Activated CD8-positive, alpha-beta T cell treated with anti-CD3 and anti-CD28 coated beads, Interleukin-2, amount 10 ng/mL, durations not matched to agents 7 days and 5 days (primary cell): ENCODE measurements around the gene CSE1L. TPM values are rescaled to one million over a fixed set of nuclear protein-coding genes. Genes with fewer than 3 reads are reported as not detected.
"Not testable (repeated sequence)": the region's sequence is repeated elsewhere in the genome, so short reads cannot be mapped to it uniquely, and the experiment has no call there.

Experiments
- ATAC-seq: fragments of 150-1000 bp; cut with Tn5 transposase; one replicate; pipeline ENCODE4 v1.10.0; 2021; ENCODE audit warnings: moderate library complexity
- CTCF ChIA-PET: fragments of 350-600 bp; sonication (Branson Sonifier 250); formaldehyde crosslinking; loops from one replicate; lab custom pipeline; 2021; ENCODE audit warnings: antibody characterized with exemption; lab: Charles Lee
- POLR2A ChIA-PET: fragments of 350-600 bp; sonication (Branson Sonifier 250); formaldehyde crosslinking; loops from one replicate; lab custom pipeline; 2021; ENCODE audit warnings: antibody characterized with exemption; lab: Charles Lee
- DNase-seq: peaks from one replicate; pipeline ENCODE4 v3.0.0-alpha.2; 2020
- H3K27ac Mint-ChIP-seq: one replicate; pipeline ENCODE4 v1.8.0; 2021; ENCODE audit warnings: mild to moderate bottlenecking, mixed read lengths
- H3K27me3 Mint-ChIP-seq: one replicate; pipeline ENCODE4 v1.8.0; 2021; ENCODE audit warnings: low read depth, mixed read lengths
- H3K36me3 Mint-ChIP-seq: one replicate; pipeline ENCODE4 v1.8.0; 2021; ENCODE audit warnings: low read depth, mixed read lengths
- H3K4me1 Mint-ChIP-seq: one replicate; pipeline ENCODE4 v1.8.0; 2021; ENCODE audit warnings: low read depth, mixed read lengths
- H3K4me3 Mint-ChIP-seq: one replicate; pipeline ENCODE4 v1.8.0; 2021; ENCODE audit warnings: mild to moderate bottlenecking, mixed read lengths
- H3K9me3 Mint-ChIP-seq: one replicate; pipeline ENCODE4 v1.8.0; 2022; ENCODE audit warnings: mixed read lengths; ENCODE audit not compliant: insufficient read depth
- total RNA-seq, 2 experiments: library from RNA; stranded (reverse); gene quantifications; one replicate each; pipeline ENCODE4 v1.2.3, GENCODE V29; 2021

The CSE1L gene
- total RNA-seq, 2 experiments from 2014 or later = 98.0 to 102 TPM

- POLR2A ChIA-PET = no interaction called here
Observed at GRCh38 chr20:49123982-49124381, 77.9 kb downstream of the CSE1L start.

GRCh38 chr20:49132995-49133478, 86.9 kb downstream of the CSE1L start:
- Mint-ChIP-seq H3K9me3 (no peaks in the 10 kb centered on the region), H3K36me3 (peaks cover 33% of the 10 kb centered on the region), H3K27me3 (no peaks in the 10 kb centered on the region), H3K27ac (no peak overlapping the region), H3K4me3 (no peak overlapping the region), H3K4me1 (peaks cover 6% of the 10 kb centered on the region)
- peak; percentile 53 for ATAC-seq
- ChIA-PET CTCF (interaction anchor here (0.7 to 8.1 kb wide), 37 partner anchors 8 to 146 kb away, joined by 3 to 185 read pairs (median 4); partner anchors contain the start of genes CSE1L, DDX27 and STAU1), POLR2A (interaction anchor here (1.7 kb wide), 1 partner anchor 54 kb away, joined by 9 read pairs; no protein-coding TSS in a partner anchor)
- peak; percentile 30 for DNase-seq

More at GRCh38 chr20:49123982-49124381, 77.9 kb downstream of the CSE1L start:
- H3K4me3 Mint-ChIP-seq = no peak overlapping the region
- H3K27ac Mint-ChIP-seq = no peak overlapping the region
- peaks cover 47% of the 10 kb centered on the region for H3K36me3 Mint-ChIP-seq
- no peaks in the 10 kb centered on the region for H3K27me3 Mint-ChIP-seq
- ATAC-seq (no peak), DNase-seq (no peak)
- peaks cover 4% of the 10 kb centered on the region for H3K4me1 Mint-ChIP-seq
- CTCF ChIA-PET = interaction anchor here (1.6 to 2.2 kb wide), 2 partner anchors 93 kb away, joined by 5 to 7 read pairs; no protein-coding TSS in a partner anchor
- H3K9me3 Mint-ChIP-seq = no peaks in the 10 kb centered on the region

DNA sequence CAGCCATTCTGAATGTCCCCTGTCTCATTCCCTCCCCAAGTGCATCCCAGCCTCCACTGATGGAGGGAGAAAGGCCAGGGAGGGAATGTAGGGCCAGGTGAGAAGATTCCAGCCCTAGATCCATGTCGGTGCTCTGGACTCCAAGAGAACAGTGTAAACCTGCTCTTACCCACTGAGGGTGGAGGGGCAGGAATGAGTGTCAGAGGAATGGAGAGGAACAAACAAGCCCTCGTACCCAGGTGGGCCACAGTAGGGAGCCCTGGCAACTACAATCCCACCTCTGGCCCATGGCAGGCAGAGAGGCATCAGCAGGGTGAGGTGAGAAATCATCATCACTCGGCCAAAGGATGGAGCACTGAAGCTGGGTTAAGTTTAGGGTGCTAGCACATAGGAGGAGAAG, 87.5 kb downstream of the CSE1L start:
- Mint-ChIP-seq H3K4me1 (peaks cover 6% of the 10 kb centered on the region), H3K36me3 (peaks cover 35% of the 10 kb centered on the region), H3K4me3 (no peak overlapping the region), H3K27ac (no peak overlapping the region), H3K9me3 (no peaks in the 10 kb centered on the region), H3K27me3 (no peaks in the 10 kb centered on the region)
- CTCF ChIA-PET = interaction anchor here (0.9 to 8.1 kb wide), 27 partner anchors 10 to 134 kb away, joined by 3 to 185 read pairs (median 5); partner anchors contain the start of genes CSE1L, DDX27 and STAU1
- no peak for DNase-seq
- POLR2A ChIA-PET = interaction anchor here (1.7 kb wide), 1 partner anchor 54 kb away, joined by 9 read pairs; no protein-coding TSS in a partner anchor
- no peak for ATAC-seq

- H3K4me1 Mint-ChIP-seq, DNase-seq, H3K27me3 Mint-ChIP-seq, H3K9me3 Mint-ChIP-seq, H3K4me3 Mint-ChIP-seq, ATAC-seq, POLR2A ChIA-PET: not testable (repeated sequence)
- Mint-ChIP-seq H3K27ac (peak overlapping the region; percentile 1), H3K36me3 (peaks cover 41% of the 10 kb centered on the region)
- CTCF ChIA-PET = interaction anchor here (2.7 to 8.1 kb wide), 3 partner anchors 47 to 82 kb away, joined by 13 to 185 read pairs (median 40); partner anchors contain the start of gene DDX27
Observed at GRCh38 chr20:49134797-49135196, 88.7 kb downstream of the CSE1L start.

DNA sequence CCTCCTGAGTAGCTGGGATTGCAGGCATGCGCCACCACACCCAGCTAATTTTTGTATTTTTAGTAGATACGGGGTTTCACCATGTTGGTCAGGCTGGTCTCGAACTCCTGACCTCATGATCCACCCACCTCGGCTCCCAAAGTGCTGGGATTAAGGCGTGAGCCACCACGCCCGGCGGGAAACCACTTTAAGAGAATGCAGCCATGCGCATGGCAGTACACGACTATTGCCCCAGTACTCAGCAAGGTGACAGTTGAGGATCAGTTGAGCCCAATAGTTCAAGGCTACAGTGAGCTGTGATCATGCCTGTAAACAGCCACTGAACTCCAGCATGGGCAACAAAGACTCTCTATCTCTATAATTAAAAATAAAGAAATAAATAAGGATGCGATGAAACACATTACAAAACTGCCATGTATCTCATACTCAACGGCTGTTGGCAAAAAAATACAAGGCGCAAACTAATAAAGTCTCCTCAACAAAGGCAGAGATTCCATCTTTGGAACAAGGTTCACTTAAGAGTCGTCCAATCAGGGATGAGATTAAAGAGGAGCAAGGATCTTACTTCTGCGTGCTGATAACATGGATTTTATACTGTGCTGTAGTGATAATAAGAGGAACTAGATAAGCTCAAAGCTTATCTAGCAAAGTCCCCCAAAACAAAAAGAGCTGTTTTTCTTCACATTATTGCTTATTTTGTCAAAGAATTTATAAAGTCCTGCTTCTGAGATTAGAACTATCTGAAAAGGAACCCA, 90.9 kb downstream of the CSE1L start:
- H3K27me3 Mint-ChIP-seq = no peaks in the 10 kb centered on the region
- H3K9me3 Mint-ChIP-seq = no peaks in the 10 kb centered on the region
- peaks cover 36% of the 10 kb centered on the region for H3K36me3 Mint-ChIP-seq
- DNase-seq (no peak), ATAC-seq (no peak)
- ChIA-PET CTCF (interaction anchor here (1.0 to 8.1 kb wide), 2 partner anchors 12 to 80 kb away, joined by 3 to 185 read pairs; partner anchors contain the start of gene DDX27), POLR2A (interaction anchor here (1.0 kb wide), 1 partner anchor 82 kb away, joined by 3 read pairs; the partner anchor contains the start of gene DDX27)
- peaks cover 9% of the 10 kb centered on the region for H3K4me1 Mint-ChIP-seq
- H3K27ac Mint-ChIP-seq = no peak overlapping the region
- no peak overlapping the region for H3K4me3 Mint-ChIP-seq

DNA sequence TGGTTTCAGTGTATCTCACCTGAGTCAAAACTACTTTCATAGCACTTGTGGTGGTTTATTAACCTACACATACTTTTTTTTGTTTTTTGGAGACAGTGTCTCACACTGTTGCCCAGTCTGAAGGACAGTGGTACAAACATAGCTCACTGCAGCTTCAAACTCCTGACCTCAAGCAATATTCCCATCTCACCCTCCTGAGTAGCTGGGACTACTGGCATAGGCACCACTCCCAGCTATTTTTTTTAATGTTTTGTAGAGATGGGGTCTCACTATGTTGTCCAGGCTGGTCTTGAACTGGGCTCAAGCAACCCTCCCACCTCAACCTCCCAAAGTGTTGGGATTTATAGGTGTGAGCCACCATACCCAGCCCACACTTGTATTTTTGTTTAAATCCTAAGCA, 92.3 kb downstream of the CSE1L start:
- H3K27ac Mint-ChIP-seq = no peak overlapping the region
- POLR2A ChIA-PET = interaction anchor here (0.6 kb wide), 1 partner anchor 41 kb away, joined by 3 read pairs; no protein-coding TSS in a partner anchor

DNA sequence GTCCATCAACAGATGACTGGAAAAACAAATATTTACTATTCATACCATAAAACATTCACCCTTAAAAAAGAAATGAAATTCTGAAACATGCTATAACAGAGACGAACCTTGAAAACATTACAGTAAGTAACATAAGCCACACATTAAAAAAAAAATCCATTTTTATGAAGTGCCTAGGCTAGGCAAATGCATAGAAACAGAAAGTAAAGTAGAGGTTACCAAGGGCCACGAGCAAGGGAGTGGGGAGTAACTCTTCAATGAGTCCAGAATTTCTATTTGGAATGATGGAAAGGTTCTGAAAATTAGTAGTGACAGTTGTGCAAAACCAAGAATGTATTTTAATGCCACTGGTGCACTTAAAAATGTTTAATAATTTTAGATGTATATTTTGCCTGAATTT, 94.3 kb downstream of the CSE1L start:
- peaks cover 30% of the 10 kb centered on the region for H3K36me3 Mint-ChIP-seq
- ChIA-PET POLR2A (no interaction called here), CTCF (no interaction called here)
- no peak for DNase-seq
- H3K27me3 Mint-ChIP-seq = no peaks in the 10 kb centered on the region
- no peak overlapping the region for H3K27ac Mint-ChIP-seq
- H3K4me1 Mint-ChIP-seq = peaks cover 4% of the 10 kb centered on the region
- H3K4me3 Mint-ChIP-seq = no peak overlapping the region
- no peaks in the 10 kb centered on the region for H3K9me3 Mint-ChIP-seq
- no peak for ATAC-seq

More for the DNA sequence above, 92.3 kb downstream of the CSE1L start:
- Mint-ChIP-seq H3K36me3 (peaks cover 34% of the 10 kb centered on the region), H3K4me3 (no peak overlapping the region), H3K4me1 (peaks cover 4% of the 10 kb centered on the region), H3K27me3 (no peaks in the 10 kb centered on the region), H3K9me3 (no peaks in the 10 kb centered on the region)
- no peak for DNase-seq
- ATAC-seq = no peak
- CTCF ChIA-PET = interaction anchor here (0.6 to 8.1 kb wide), 5 partner anchors 10 to 78 kb away, joined by 3 to 185 read pairs (median 3); partner anchors contain the start of gene DDX27

DNA sequence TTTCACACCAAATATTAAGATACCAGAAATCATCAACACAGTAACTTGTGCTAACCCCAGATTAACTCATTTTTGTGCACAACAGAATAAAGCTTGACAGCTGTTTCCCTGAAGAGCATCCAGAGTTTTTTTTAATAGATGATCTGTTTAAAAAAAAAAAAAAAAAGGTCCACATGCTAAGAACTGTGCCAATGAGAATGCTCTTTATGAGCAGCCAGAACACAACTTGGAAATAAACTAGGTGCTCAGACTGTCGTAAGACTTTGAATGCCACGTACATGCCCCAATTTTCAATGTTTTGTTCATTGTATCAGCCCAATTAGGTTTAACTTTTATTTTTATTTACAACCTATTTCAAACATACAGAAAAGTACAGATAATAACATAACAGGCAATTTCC, 94.7 kb downstream of the CSE1L start:
- H3K4me1 Mint-ChIP-seq = peaks cover 4% of the 10 kb centered on the region
- H3K27me3 Mint-ChIP-seq = no peaks in the 10 kb centered on the region
- ChIA-PET POLR2A (no interaction called here), CTCF (no interaction called here)
- DNase-seq = no peak
- no peak overlapping the region for H3K4me3 Mint-ChIP-seq
- ATAC-seq = no peak
- no peak overlapping the region for H3K27ac Mint-ChIP-seq
- no peaks in the 10 kb centered on the region for H3K9me3 Mint-ChIP-seq
- peaks cover 26% of the 10 kb centered on the region for H3K36me3 Mint-ChIP-seq

Other genes starting within 250 kb of the CSE1L start
- 100 to 1,000 TPM; 146 to 152 TPM for gene PREX1, start 218.3 kb upstream of the CSE1L start, total RNA-seq
- gene ARFGEF2, start 124.6 kb upstream of the CSE1L start, total RNA-seq = 10 to 100 TPM; 19.1 to 20.1 TPM
- gene STAU1, start 142.0 kb downstream of the CSE1L start, total RNA-seq = 10 to 100 TPM; 42.5 to 46.5 TPM
- gene DDX27, start 173.1 kb downstream of the CSE1L start, total RNA-seq = 10 to 100 TPM; 38.3 to 38.6 TPM
- 10 to 100 TPM; 52.7 to 54.2 TPM for gene ZNFX1, start 231.7 kb downstream of the CSE1L start, total RNA-seq